Measurements from ENCODE around the gene KDM2B. TPM values are rescaled to one million over a fixed set of nuclear protein-coding genes. Genes with fewer than 3 reads are reported as not detected.
A peak's percentile ranks its signal among the peaks of the same experiment; 100 is the strongest.

KDM2B gene
- total and polyA plus RNA-seq, 2 of the 8 experiments (the other 6 are each of a cell fraction or from before 2014, with no cell fraction given): 111 to 162 TPM

DNA sequence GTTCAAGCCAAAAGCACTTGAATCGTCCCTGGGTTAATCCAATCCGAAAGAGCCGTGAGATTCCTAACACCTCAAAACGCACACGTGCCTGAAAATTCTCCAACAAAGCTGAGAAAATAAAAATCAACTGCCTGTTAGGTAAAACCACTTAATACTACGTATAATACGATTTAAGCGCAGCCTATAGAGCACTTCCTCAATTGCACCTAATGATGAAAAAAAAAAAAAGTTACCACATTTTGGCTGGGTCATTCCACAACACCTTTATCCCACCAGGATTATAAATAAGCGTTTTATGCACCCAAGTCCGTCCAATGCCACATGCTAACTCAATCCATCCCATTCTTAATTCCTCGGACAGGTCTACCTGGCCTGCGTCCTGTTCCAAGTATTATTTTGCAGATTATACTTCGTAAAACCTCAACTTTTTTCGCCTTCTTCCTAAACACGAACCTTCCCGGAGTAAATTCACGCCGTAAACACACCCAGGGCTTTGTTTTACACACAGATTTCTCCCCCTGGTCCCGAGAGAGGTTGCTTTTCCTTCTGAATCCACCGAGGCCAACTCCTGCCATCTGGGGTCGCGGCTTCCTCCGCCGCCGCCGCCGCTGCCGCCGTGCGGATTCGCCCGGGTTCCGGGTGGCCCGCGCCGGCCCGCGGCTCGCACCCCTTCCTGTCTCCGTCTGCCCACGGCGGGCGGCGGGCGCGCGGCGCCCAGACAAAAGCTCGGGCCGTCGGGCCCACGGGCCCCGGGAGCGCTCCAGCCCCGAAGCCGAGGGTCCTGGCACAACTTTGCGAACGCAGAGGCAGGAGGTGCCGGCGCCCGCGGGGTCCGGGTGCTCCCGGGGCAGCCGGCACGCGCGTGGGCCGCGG, 114.7 kb downstream of the KDM2B start:
- Histone ChIP-seq H3K36me3 (ENCODE audit: control insufficient read depth in 2 of 4, insufficient read depth in 4 of 4, low read length in 3 of 4) (peaks cover 0 to 6% (median under 1%) of the 10 kb centered on the region in 4 experiments; a peak in 2 of 8 replicates), H2BK120ac (replicated peaks; ENCODE audit: low read depth, low read length) (no peak overlapping the region), H3K9me3 (ENCODE audit: insufficient read depth in 2 of 2, low read depth in 1 of 2, low read length in 1 of 2) (no peaks in the 10 kb centered on the region), H3K4me2 (ENCODE audit: insufficient read depth in 1 of 2, low read depth in 2 of 2, low read length in 2 of 2) (peak overlapping the region; percentile 70 to 74), H3K4me1 (replicated peaks in 1 of 4; ENCODE audit: control insufficient read depth in 3 of 4, insufficient read depth in 4 of 4, low read length in 3 of 4) (peaks cover 0 to 12% (median 2%) of the 10 kb centered on the region in 4 experiments; a peak in 4 of 7 replicates), H4K8ac (ENCODE audit: extremely low read depth, insufficient read depth, low read length) (peak overlapping the region; percentile 57), H3K27ac (ENCODE audit: low read depth, low read length) (no peak overlapping the region), H3K56ac (replicated peaks; ENCODE audit: insufficient read length, low read depth, low read length) (no peak overlapping the region), H4K91ac (replicated peaks; ENCODE audit: insufficient read length, low read length) (no peak overlapping the region), H3K4ac (replicated peaks; ENCODE audit: insufficient read length, low read depth, low read length) (no peak overlapping the region), H4K20me1 (replicated peaks in 1 of 2; ENCODE audit: control insufficient read depth in 1 of 2, insufficient read depth in 2 of 2, low read length in 2 of 2) (peaks cover 6 to 24% of the 10 kb centered on the region in 2 experiments), H2BK5ac (ENCODE audit: low read depth, low read length) (no peak overlapping the region), H3K23me2 (ENCODE audit: low read depth, low read length) (peaks cover 7% of the 10 kb centered on the region), H3K9ac (replicated peaks in 1 of 4; ENCODE audit: extremely low read depth in 1 of 4, low read depth in 3 of 4, low read length in 3 of 4) (peak overlapping the region; percentile 31 to 82 (median 46); a peak in 4 of 7 replicates), H3K23ac (ENCODE audit: insufficient read length) (no peak overlapping the region), H2AK5ac (ENCODE audit: low read depth, low read length) (no peak overlapping the region), H3K79me2 (ENCODE audit: control insufficient read depth in 1 of 2, insufficient read depth in 2 of 2, low read length in 2 of 2) (peaks cover 5 to 49% of the 10 kb centered on the region in 2 experiments), H3K14ac (ENCODE audit: insufficient read length) (no peak overlapping the region), H2BK20ac (ENCODE audit: low read length) (no peak overlapping the region), H3K4me3 (ENCODE audit: extremely low read depth in 1 of 4, insufficient read depth in 2 of 4, low read depth in 3 of 4, low read length in 4 of 4) (peak overlapping the region; percentile 32 to 70 (median 50)), H2BK15ac (ENCODE audit: low read length) (no peak overlapping the region), H2BK12ac (ENCODE audit: low read depth, low read length) (0 out of 2 replicates have a peak overlapping the region, but pooled peaks have one; percentile 39), H3K18ac (ENCODE audit: extremely low read depth, low read length) (no peak overlapping the region), H4K5ac (ENCODE audit: insufficient read length, low read depth, low read length) (no peak overlapping the region), H3K27me3 (replicated peaks in 1 of 4; ENCODE audit: control insufficient read depth in 3 of 4, extremely low read depth in 1 of 4, insufficient read depth in 3 of 4, low read length in 3 of 4) (peaks cover 0 to 6% (median 0%) of the 10 kb centered on the region in 4 experiments; a peak in 2 of 7 replicates), H2AFZ (ENCODE audit: low read length) (no peak overlapping the region), H3K79me1 (ENCODE audit: low read depth, low read length) (peaks cover 9% of the 10 kb centered on the region)
- 31% methylated on average over 35 of the region's 70 CpGs; no CpG with 5 or more reads in 1 of the 2 experiments for WGBS, 2 experiments (ENCODE audit: extremely low coverage in 1 of 2, insufficient coverage in 1 of 2, insufficient read length in 1 of 2, insufficient replicate concordance in 2 of 2, low coverage in 1 of 2, low lambda C conversion rate in 2 of 2, missing lambda C conversion rate in 1 of 2)
- no peak for TF ChIP-seq RXRA (IDR thresholded peaks at IDR 0.05; ENCODE audit: insufficient read depth, low read depth, low read length)
- peak; percentile 6 for TF ChIP-seq KDM4A (IDR thresholded peaks at IDR 0.05; ENCODE audit: low read depth, low read length, severe bottlenecking)
- no peak for FAIRE-seq
- CTCF ChIA-PET (ENCODE audit: partially characterized antibody): interaction anchor here (0.6 to 15.5 kb wide), 4 partner anchors 12 to 159 kb away, joined by 3 to 129 read pairs (median 24); no protein-coding TSS in a partner anchor
- DNase-seq (ENCODE audit: low read depth in 1 of 2, low spot score in 2 of 2): no peak
- POLR2A ChIA-PET (ENCODE audit: partially characterized antibody): interaction anchor here (1.4 kb wide), 1 partner anchor 12 kb away, joined by 3 read pairs; no protein-coding TSS in a partner anchor
